ENCODE results near the gene XYLT1. TPM values are rescaled to one million over a fixed set of nuclear protein-coding genes. Genes with fewer than 3 reads are reported as not detected.

XYLT1 gene
- total and polyA plus RNA-seq, 2 of the 8 experiments (the other 6 are each of a cell fraction or from before 2014, with no cell fraction given) = 6.6 to 25.4 TPM

- TF ChIP-seq HDAC6 (IDR thresholded peaks at IDR 0.05; ENCODE audit: low read depth, low read length) (no peak), POLR2AphosphoS5 (IDR thresholded peaks at IDR 0.05; ENCODE audit: low read depth, low read length) (no peak), BACH1 (IDR thresholded peaks at IDR 0.05; ENCODE audit: low read length) (no peak), SP4 (IDR thresholded peaks at IDR 0.05; ENCODE audit: low read length) (no peak), NRF1 (IDR thresholded peaks at IDR 0.05; ENCODE audit: low read depth, low read length) (no peak), CHD1 (IDR thresholded peaks at IDR 0.05; ENCODE audit: low read depth, low read length) (no peak)
These were observed 414.1 kb downstream of the XYLT1 start (continued) for GRCh38 chr16:17056666-17057065.

Data from H1 (cell line).